Measurements from ENCODE around the gene BEND7.

The BEND7 gene

GRCh38 chr10:13457958-13458686 is 70.7 kb downstream of the BEND7 start:
- no peaks in the 10 kb centered on the region for H3K27me3 ChIP-seq (replicated peaks)
- no peak overlapping the region for H3K27ac ChIP-seq
- DNase-seq: no peak
- TF ChIP-seq CTCF (IDR thresholded peaks at IDR 0.05; ENCODE audit: low read depth, low read length, missing control alignments): no peak
- in situ Hi-C loops (cut with HindIII; ENCODE audit: low pct_ligation_motif_present, low sequenced_read_pairs): no loop called here
- H3K36me3 ChIP-seq (replicated peaks): no peaks in the 10 kb centered on the region
- H3K4me3 ChIP-seq (ENCODE audit: low read depth, low read length): no peak overlapping the region

GRCh38 chr10:13453896-13454295 is 74.9 kb downstream of the BEND7 start:
- Histone ChIP-seq H3K4me3 (ENCODE audit: low read depth, low read length) (no peak overlapping the region), H3K27ac (no peak overlapping the region), H3K27me3 (replicated peaks) (no peaks in the 10 kb centered on the region), H3K36me3 (replicated peaks) (no peaks in the 10 kb centered on the region)
- DNase-seq: no peak
- no peak for TF ChIP-seq CTCF (IDR thresholded peaks at IDR 0.05; ENCODE audit: low read depth, low read length, missing control alignments)
- in situ Hi-C loops (cut with HindIII; ENCODE audit: low pct_ligation_motif_present, low sequenced_read_pairs): no loop called here

GRCh38 chr10:13450069-13450468 is 78.7 kb downstream of the BEND7 start:
- Histone ChIP-seq H3K36me3 (replicated peaks) (no peaks in the 10 kb centered on the region), H3K4me3 (ENCODE audit: low read depth, low read length) (no peak overlapping the region), H3K27ac (no peak overlapping the region), H3K27me3 (replicated peaks) (no peaks in the 10 kb centered on the region)
- DNase-seq: no peak
- TF ChIP-seq CTCF (IDR thresholded peaks at IDR 0.05; ENCODE audit: low read depth, low read length, missing control alignments): no peak
- in situ Hi-C loops (cut with HindIII; ENCODE audit: low pct_ligation_motif_present, low sequenced_read_pairs): no loop called here

- TF ChIP-seq CTCF (IDR thresholded peaks at IDR 0.05; ENCODE audit: low read depth, low read length, missing control alignments): no peak
- Histone ChIP-seq H3K27me3 (replicated peaks) (no peaks in the 10 kb centered on the region), H3K4me3 (ENCODE audit: low read depth, low read length) (no peak overlapping the region), H3K36me3 (replicated peaks) (no peaks in the 10 kb centered on the region), H3K27ac (no peak overlapping the region)
- DNase-seq: no peak
- in situ Hi-C loops (cut with HindIII; ENCODE audit: low pct_ligation_motif_present, low sequenced_read_pairs): no loop called here
Measured at GRCh38 chr10:13449296-13449695, 79.5 kb downstream of the BEND7 start.

- in situ Hi-C loops (cut with HindIII; ENCODE audit: low pct_ligation_motif_present, low sequenced_read_pairs): no loop called here
- TF ChIP-seq CTCF (IDR thresholded peaks at IDR 0.05; ENCODE audit: low read depth, low read length, missing control alignments): no peak
- Histone ChIP-seq H3K27ac (no peak overlapping the region), H3K36me3 (replicated peaks) (no peaks in the 10 kb centered on the region), H3K27me3 (replicated peaks) (no peaks in the 10 kb centered on the region), H3K4me3 (ENCODE audit: low read depth, low read length) (no peak overlapping the region)
- DNase-seq: peak; percentile 18
Measured at GRCh38 chr10:13448216-13448615, 80.6 kb downstream of the BEND7 start.
